NT2/D1 (cell line): ENCODE measurements around the gene ADCY10.

Source experiments
- SUZ12 ChIP-seq: IDR thresholded peaks from 2 replicates; pipeline ENCODE4 v1.6.1; 2011; ENCODE audit not compliant: insufficient read length, insufficient read depth; ENCODE audit errors: extremely low read depth
- ZNF274 ChIP-seq: IDR thresholded peaks from 2 replicates; pipeline ENCODE4 v1.6.1; 2011; ENCODE audit warnings: mild to moderate bottlenecking, low read depth, low read length

GRCh38 chr1:167955915-167956314 is 42.0 kb upstream of the ADCY10 start:
- TF ChIP-seq ZNF274 (no peak), SUZ12 (no peak)
